H1 (cell line): Measurements from ENCODE around the gene DPM2. TPM values are rescaled to one million over a fixed set of nuclear protein-coding genes. Genes with fewer than 3 reads are reported as not detected.

Experiments used
- CTCF ChIP-seq, 3 experiments: IDR thresholded peaks; 1 replicate in 2 of 3; 2 replicates in 1 of 3; pipeline versions ENCODE4 v1.5.1 to v1.6.1; 2011; ENCODE audit warnings: low read length in 3 of 3, mild to moderate bottlenecking in 3 of 3, inconsistent platforms in 2 of 3, low read depth in 1 of 3, moderate library complexity in 1 of 3; ENCODE audit not compliant: insufficient read depth in 1 of 3; ENCODE audit errors: control extremely low read depth in 1 of 3
- JUND ChIP-seq: IDR thresholded peaks from 2 replicates; pipeline ENCODE4 v1.6.1; 2011; ENCODE audit warnings: mild to moderate bottlenecking, improper control_type of control experiment, low read length
- polyA plus RNA-seq, 7 experiments: library from polyadenylated mRNA; depleted of rRNA in 3 of 7; stranded (reverse) in 5 of 7; unstranded in 2 of 7; fragments of >200 nt in 5 of 7; fragments of 200-250 nt in 2 of 7; gene quantifications; 1 replicate in 5 of 7; 2 replicates in 1 of 7; 4 replicates in 1 of 7; pipeline versions ENCODE4 v1.2.1 to v1.2.3, GENCODE V29; 2011 to 2013; ENCODE audit warnings: missing spikeins in 2 of 7, mixed read lengths in 2 of 7
- total RNA-seq: library from RNA; stranded (reverse); fragmentation: NEBNext Ultra II Directional; extraction: Animal tissue kit (Norgen Biotek cat#: 25700); gene quantifications from 2 replicates; pipeline ENCODE4 v1.2.1, GENCODE V29; 2021

The DPM2 gene
- total and polyA plus RNA-seq, 2 of the 8 experiments (the other 6 are each of a cell fraction or from before 2014, with no cell fraction given), result 45.4 to 95.4 TPM

- TF ChIP-seq CTCF (IDR thresholded peaks at IDR 0.05; ENCODE audit: control extremely low read depth in 1 of 3, insufficient read depth in 1 of 3, low read depth in 1 of 3, low read length in 3 of 3) (no peak), JUND (no peak)
These were observed 39.6 kb upstream of the DPM2 start (continued) for GRCh38 chr9:127977009-127977883.
